NCI-H226 (cell line): Measurements from ENCODE around the gene CLPTM1L.
"Not testable (repeated sequence)": the region's sequence is repeated elsewhere in the genome, so short reads cannot be mapped to it uniquely, and the experiment has no call there.

Experiments used
- DNase-seq: peaks from one replicate; pipeline ENCODE4 v3.0.0-alpha.2; 2015

CLPTM1L gene

DNA sequence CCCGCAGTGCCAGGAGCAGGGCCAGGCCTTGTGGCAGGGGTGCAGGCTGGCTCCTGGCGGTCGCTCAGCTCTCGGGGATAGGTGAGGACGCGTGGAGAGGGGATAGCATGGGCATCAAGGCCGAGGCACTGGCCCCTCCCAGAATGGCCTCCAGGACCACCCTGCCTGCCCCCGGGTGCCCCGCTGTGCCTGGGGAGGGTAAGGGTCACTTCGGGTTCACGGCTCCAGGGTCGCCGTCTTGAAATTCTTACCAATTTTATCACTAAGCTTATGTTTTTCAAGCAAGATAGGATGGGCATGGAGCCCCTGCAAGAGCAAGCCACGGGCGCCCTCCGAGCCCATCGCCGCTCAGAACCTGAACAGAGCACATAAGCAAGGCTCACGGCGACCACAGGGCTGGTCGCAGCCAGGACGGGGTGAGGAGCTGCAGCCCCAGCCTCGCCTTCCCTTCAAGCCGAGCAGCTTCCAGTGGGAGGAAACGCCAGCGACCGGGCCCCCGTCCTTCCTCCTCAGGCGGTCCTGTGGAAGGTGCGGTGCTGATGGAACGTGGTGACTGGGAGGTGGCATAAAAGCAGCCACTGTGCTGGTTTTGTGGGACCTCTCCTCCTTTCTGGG is 14.2 kb upstream of the CLPTM1L start:
- DNase-seq: no peak

DNA sequence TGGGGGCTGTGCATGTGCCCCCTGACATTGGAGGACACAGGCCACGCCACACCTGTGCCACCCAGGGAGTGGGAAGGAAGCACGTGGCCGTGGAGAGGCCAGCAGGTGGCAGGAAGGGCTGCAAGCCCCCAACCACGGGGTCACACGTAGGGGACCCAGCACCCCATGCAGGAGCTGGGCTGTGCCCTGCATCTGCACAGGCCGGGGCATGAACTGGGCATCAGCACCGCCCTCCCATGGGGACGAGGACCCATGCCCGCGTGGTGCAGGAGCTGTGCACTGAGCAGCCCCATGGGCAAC is 13.8 kb upstream of the CLPTM1L start:
- DNase-seq: no peak

DNA sequence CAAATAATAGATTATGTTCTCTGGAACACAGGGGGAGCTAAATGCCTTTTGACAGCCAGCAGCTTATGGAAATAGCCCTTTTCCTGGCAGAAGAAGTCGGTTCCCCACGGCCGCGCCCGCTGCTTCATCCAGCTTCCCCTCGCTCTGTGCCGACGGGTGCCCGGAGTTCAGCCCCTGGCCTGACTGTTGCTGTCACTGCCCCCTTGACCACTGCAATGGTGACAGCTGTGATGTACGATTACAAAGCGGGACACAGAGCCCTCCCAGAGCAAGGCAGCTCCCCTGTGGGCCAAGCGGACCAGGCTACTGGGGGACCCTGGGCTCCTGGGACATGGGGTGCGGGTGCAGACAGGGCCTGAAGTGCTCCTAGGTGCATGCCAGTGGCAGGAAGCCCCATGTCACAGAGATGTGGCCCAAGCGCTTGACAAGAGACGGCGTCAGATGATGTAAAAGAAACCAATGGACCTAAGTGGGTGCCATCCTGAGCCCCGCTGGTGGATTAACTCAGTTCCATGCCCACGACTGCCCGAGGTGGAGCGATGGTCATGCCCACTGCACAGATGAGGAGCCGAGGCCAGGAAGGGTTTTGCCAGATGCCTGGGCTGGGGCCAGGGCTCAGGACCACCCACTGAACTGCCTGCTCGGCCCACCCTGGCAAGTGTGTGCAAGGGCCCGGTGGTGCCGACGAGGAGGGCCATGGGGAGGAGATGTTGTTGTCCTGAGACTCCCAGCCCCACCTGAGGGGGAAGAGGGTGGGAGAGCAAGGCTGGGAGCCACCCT is 13.2 kb upstream of the CLPTM1L start:
- DNase-seq: no peak

DNA sequence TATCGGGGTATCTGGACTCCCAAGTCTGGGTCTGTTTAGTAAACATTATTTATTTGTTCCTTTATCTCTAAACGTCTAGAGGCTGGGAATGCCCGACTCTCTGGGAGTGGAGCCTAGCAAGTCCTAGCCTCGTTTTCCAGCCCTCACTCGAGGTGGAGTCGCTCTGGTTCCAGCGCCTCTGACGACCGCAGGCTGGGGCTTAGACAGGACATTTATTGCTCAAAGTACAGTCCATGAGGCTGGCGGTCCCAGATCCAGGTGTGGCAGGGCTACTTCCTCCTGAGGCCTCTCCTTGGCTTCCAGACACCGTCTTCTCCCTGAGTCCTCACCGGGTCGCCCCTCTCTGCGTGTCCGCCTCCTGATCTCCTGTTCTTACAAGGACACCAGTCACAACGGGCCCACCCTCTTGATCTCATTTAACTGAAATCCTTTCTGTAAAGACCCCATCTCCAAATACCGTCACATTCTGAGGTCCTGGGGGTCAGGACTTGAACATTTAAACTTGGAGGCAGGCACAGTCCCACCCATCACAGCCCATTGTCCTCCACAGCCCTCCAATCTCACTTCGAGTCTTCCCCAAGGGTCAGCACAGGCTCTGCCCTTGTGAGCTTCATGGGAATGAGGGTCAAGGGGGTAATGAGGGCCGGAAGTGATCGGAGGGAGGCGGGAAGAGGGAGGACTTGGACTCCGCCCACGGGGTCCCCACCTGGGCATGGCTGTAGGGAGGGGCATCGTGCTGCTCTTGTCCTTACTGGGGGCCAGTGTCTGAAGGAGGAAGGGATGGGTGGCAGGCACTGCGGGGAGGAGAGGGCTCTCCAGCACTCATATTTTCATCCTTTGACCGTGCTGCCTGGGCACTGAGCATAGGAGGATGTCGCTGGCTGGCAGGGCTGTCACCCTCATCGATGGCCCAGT is 12.2 kb upstream of the CLPTM1L start:
- DNase-seq: no peak

DNA sequence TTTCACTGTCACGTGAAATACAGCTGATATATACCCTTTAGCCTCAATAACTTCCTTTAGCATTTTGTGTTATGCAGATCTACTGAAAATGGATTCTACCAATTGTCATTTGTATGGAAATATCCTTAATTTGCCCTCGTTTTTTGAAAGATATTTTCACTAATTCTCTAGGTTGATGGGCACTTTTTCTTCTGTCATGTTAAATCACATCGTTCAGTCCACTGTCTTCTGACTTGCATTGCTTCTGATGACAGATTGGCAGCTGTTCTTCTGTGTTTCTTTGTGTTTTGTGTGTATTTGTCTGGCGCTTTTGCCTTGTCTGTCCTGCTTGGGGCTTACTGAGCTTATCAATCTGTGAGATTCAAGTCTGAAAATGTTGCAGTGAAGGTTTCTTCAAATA is 9.7 kb upstream of the CLPTM1L start:
- no peak for DNase-seq

DNA sequence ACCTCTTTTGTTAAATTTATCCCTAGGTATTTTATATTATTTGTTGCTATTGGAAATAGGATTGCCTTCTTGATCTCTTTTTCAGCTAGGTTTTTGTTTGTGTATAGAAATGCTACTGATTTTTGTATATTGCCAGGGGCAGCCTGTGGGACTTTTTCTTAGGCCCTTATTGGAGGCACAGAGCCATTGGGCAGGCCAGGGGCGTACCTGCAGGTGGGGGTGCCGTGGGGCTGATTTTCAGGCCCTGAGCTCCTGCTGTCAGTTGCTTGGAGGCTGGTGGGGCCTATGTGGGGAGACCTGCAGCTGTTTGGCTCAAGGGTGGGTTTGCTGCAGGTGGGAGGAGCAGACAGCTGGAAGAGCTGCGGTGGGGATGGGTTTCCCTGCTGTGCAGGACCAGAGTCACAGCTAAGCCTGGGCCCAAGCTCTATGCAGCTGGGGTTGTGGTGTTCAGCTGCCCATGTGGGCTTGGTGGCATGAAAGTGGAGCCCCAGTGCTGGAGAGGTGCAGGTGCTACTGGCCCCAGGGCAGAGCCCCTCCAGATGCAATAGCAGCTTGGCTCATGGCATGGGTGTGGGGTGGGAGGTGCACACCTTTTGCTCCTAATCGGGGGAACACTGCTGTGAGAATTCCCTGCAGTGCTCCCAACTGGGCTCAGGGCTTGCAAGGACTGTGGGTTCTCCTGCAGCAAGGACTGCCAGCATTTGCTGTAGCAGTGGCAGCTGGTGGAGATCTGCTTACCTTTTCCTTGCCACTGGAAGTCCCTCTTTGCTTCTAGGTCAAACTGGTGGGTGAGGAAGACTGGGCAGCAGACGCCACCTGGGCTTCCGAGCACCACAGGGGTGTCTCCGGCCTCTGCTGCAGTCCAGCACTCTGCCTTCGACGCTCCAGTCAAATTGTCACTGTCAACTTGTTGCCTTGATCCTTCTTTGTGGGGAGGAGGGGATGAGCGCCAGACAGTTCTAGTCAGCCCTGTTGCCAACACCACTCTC is 7.6 kb upstream of the CLPTM1L start:
- DNase-seq: no peak

DNA sequence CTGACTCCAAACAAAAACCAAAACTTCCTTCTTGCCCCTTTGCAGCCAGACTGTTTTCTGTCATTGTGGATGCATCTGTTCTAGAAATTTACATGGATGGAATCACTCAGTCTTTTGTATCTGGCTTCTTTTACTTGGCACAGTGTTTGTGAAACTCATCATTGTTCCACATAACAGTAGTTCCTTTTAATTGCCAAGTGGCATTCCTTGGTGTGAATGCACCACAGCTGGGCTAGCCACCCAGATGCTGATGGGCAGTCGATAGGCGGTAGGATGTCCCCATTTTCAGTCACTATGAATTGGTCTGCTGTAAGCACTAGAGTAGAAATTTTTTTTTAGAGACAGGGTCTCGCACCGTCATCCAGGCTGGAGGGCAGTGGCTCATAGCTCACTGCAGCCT is 6.3 kb upstream of the CLPTM1L start:
- no peak for DNase-seq

DNA sequence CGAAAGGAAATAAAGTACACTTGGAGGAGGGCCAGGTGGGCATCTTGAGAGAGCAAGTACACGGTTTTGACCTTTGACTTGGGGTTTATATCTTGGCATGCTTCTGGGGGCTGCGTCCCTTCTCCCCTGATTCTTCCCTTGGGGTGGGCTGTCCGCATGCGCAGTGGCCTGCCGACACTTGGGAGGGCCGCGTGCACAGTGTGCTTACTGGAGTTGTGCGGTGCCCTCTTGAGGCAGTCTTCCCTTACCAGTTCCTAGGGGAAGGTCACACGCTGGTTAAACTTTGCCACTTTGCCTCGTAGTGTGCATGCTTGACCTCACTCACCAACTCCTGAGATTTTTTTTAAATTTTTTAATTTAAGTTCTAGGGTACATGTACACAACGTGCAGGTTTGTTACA is 4.3 kb upstream of the CLPTM1L start:
- no peak for DNase-seq

DNA sequence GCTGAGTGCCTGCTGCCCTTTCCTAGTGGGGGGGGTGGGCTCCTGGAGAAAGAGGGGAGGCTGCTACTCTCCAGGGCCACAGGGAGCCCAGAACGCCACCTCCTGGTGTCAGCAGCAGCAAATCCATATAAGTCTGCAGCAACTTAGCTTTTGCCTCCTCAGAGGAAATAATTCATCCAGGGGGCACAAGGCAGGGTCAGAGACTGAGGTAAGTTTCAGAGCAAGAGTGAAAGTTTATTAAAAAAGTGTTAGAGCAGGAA is 4.0 kb upstream of the CLPTM1L start:
- DNase-seq: no peak

DNA sequence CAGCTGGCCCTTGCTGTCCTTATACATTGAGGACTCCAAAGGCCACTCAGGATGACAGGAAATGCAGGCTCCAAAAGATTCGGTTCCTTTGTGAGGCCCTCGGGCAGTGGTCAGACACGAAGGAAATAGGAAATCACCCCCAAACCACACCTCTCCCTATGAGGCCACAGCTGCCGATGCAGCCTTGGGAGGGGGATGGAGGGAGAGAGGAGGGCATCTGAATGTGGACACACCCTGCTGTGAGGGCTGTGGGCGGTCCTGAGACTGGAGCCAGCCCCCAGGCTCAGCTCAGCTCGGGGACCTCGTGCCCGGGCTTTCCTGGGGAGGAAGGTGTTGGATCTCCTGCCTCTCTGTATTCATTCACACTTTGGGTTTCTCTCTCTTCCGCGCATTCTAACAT is 2.7 kb upstream of the CLPTM1L start:
- no peak for DNase-seq

DNA sequence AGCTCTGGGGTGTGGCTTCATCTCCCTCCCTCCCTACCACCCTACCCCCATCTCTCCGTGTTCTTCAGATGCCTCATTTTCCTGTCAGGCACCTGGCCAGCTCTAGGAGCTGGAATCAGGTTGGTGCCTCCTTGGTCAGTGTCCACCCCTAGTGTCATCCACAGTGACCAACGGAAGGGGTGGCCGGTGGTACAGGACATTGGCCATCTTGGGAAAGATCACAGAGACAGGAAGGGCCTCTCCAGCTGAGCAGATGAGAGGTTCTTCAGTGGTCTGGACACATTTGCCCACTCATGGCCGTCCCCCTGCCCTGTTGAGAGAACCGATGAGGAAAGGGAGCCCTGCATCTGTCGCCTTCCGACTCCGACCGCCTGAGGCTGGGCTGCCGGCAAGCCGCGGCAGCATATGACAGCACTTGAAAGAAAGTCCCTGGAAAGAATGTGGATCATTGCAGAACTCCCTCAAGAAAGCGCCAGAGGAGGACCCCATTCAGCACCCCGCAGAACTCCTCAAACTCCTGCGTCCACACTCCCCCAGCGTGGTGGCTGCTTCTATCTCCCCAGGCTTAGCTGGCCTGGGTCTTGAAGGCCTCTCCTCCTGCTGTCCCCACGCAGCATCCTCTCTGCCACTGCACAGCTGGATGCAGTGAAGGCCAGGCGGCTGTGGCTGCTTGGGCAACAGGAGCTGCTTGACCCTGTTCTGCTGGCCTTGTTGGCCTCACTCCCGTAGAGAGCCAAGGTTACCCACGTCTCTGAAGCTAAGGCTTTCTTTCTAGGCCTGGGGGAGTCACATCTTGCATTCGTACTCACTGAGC is 1.9 kb upstream of the CLPTM1L start:
- no peak for DNase-seq

DNA sequence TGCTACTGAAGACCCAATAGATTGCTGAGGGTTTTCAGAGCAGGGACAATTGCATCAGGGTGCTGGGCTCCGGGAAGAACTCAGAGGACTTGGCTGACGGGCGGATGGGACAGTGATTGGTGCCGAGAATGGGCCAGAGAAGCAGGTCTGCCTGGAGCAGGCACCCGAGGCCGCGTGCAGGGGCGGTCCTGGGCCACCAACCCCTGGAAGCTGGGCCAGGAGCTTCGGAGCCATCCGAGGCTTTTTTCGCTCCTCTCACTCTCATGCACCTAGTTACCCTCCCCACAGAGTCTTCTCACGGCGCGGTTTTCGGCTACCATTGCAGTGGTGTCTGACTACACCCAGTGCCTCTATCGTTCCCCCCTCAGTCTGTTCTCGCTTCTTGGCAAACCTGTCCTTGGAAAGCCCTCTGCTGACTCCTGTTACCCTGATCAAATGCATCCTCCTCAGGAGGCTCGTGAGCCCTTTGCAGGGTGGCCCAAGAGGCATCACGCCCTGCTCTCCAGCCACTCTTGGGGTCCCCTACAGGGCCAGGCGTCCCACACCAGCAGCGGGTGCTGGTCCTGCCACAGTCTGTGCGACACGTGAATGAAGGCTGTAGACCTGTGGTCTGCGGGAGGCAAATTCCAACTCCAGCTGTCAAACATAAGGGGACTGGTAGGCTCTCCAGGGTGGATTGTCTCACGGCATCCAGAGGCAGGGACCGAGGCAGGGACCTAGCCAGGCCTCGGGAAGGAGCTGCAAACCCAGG is 1.2 kb upstream of the CLPTM1L start:
- DNase-seq: no peak

DNA sequence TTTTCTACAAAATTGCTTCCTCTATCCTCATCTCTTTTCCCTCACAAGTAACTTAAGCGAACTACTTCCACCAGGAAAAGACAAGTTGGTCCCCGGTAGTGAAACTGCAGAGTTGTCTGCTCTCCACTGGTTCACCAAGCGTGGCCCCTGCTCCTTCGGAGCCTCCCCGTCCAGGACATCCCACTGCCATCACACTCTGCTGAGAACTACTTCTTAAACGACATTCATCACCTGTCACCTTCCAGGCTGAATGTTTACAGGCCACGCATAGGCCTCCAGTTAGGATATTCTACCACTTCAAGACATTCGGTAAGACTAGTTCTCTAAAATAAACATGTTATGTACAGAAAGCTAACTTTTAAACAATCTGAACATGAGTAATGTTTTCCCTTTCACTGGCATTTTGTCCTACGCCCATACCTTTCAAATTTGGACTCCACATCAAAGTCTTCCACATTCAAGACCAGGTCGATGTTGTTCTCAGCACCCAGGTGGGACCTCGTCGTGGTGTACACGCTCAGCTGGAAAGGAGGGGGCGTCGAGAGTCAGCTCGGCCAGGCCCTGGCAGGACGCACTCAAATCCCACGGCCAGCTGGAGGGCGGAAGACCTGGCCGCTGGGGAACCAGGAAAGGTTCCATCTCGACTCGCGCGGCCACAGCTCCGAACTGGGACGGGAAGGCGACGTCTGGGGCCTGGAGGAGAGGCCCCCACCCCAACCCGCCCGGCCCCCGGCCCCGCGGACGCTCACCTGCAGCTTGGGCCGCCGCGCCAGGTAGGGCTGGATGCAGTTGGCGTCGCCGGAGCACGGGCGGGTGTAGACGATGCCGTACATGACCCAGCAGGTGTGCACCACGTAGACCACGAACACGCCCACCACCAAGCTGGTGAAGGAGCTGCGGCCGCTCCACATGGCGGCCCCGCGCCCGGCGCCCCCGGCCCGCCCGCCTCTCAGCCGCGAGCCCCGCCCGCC is 683 bp downstream of the CLPTM1L start:
- no peak for DNase-seq

DNA sequence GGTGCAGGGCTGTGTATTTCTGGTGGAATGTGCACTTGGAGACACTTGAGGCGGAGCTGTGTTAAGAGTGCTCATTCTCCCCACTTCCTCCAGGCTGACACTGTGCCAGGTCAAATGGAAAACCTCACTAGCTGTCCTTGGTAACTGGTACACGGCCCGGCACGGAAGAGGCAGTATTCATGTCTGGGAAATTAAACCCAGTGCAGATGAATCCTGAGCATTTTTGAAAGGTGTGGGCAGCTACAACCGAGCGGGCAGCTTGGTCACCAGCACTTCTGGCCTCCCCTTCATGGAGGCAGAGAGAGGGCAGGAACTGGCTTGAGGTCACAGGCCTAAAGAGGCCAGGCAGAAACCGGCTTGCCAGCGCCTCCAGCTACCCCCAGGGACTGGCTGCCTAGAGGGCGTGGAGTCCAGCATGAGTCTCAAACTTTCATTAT is 1.6 kb downstream of the CLPTM1L start:
- no peak for DNase-seq

DNA sequence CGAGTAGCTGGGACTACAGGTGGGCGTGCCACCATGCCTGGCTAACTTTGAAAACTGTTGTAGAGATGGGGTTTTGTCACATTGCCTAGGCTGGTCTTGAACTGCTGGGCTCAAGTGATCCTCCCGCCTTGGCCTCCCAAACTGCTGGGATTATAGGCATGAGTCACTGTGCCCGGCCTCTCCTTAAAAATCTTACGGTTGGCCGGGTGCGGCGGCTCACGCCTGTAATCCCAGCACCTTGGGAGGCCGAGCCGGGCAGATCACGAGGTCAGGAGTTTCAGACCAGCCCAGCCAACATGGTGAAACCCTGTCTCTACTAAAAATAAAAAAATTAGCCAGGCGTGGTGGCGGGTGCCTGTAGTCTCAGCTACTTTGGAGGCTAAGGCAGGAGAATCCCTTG is 2.2 kb downstream of the CLPTM1L start:
- DNase-seq: not testable (repeated sequence)

DNA sequence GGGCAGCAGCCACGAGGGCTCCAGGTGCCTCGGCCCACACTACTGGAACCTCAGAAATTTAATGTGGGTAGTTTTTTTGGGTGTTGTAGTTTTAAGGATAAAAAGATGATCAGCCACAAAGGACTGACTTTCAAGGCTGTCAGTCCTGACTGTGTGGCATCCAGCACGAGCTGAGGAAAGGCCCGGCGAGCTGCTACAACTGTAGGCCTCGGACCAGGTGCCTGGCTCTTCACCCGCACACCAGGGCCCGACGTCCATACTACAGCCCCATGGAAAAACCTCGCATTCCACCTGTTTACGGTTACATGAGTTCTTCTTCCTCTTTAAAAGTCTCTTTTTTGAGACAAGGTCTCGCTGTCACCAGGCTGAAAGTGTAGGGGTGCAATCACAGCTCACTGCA is 2.6 kb downstream of the CLPTM1L start:
- no peak for DNase-seq

DNA sequence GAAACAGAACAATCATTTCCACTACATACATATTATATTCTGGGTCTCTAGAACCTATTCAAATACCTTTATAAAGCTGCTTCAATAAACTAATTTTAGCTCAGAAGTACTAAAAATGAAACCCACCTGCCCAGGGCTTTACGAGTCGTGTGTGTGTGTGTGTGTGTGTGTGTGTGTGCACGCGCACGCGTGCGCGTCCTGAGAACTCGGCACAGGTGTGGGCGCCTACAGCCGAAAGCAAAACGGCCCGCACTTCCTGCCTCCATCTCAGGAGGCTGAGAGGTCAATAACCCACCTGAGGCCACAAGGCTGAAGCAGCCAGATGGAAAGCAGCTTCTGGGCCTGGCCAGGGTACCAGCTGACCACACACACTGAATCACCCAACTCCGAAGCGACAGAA is 3.0 kb downstream of the CLPTM1L start:
- no peak for DNase-seq

DNA sequence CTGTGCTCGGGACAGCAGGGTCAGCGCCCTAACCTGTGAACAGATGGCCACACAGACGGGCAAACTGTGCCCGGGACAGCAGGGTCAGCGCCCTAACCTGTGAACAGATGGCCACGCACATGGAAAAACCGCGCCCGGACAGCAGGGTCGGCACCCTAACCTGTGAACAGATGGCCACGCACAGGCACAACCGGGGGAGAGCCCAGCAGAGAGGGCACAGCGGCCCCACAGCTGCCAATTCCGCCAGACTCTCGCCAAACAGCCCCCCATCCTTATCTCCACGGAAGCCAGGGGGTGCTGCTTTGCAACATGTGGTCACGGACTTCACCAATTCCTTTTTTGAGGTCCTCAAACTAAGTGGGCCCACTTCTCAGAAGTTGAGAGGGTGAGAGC is 5.1 kb downstream of the CLPTM1L start:
- DNase-seq: not testable (repeated sequence)

DNA sequence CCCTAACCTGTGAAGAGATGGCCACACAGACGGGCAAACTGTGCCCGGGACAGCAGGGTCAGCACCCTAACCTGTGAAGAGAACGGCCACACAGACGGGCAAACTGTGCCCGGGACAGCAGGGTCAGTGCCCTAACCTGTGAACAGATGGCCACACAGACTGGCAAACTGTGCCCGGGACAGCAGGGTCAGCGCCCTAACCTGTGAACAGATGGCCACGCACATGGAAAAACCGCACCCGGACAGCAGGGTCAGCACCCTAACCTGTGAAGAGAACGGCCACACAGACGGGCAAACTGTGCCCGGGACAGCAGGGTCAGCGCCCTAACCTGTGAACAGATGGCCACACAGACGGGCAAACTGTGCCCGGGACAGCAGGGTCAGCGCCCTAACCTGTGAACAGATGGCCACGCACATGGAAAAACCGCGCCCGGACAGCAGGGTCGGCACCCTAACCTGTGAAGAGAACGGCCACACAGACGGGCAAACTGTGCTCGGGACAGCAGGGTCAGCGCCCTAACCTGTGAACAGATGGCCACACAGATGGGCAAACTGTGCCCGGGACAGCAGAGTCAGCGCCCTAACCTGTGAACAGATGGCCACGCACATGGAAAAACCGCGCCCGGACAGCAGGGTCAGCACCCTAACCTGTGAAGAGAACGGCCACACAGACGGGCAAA is 5.6 kb downstream of the CLPTM1L start:
- not testable (repeated sequence) for DNase-seq
